NCI-H69 (cell line): ENCODE measurements around the gene GOLT1A.

ENCODE experiments used
- DNase-seq: peaks from one replicate; lab custom pipeline; 2025; lab: John Stamatoyannopoulos, UW

Gene GOLT1A

GRCh38 chr1:204217648-204218000, 3.8 kb upstream of the GOLT1A start:
- DNase-seq: no peak

GRCh38 chr1:204216880-204217647, 3.3 kb upstream of the GOLT1A start:
- no peak for DNase-seq

GRCh38 chr1:204216236-204216635, 2.4 kb upstream of the GOLT1A start:
- DNase-seq: no peak

- no peak for DNase-seq
Measured at GRCh38 chr1:204212715-204213114, 1.1 kb downstream of the GOLT1A start.

GRCh38 chr1:204211046-204211445, 2.7 kb downstream of the GOLT1A start:
- DNase-seq: no peak

GRCh38 chr1:204207136-204207616, 6.6 kb downstream of the GOLT1A start:
- peak; percentile 63 for DNase-seq

GRCh38 chr1:204206121-204206520, 7.7 kb downstream of the GOLT1A start:
- no peak for DNase-seq

GRCh38 chr1:204205486-204205885, 8.3 kb downstream of the GOLT1A start:
- DNase-seq: no peak

GRCh38 chr1:204204944-204205343, 8.8 kb downstream of the GOLT1A start:
- DNase-seq: no peak

- no peak for DNase-seq
Measured at GRCh38 chr1:204203206-204203767, 10.5 kb downstream of the GOLT1A start.

- no peak for DNase-seq
Measured at GRCh38 chr1:204202481-204202880, 11.3 kb downstream of the GOLT1A start.

GRCh38 chr1:204201348-204202040, 12.3 kb downstream of the GOLT1A start:
- DNase-seq: no peak

GRCh38 chr1:204199579-204199978, 14.2 kb downstream of the GOLT1A start:
- no peak for DNase-seq

- no peak for DNase-seq
Measured at GRCh38 chr1:204198348-204199340, 15.1 kb downstream of the GOLT1A start.

- no peak for DNase-seq
Measured at GRCh38 chr1:204197068-204197467, 16.7 kb downstream of the GOLT1A start.

- DNase-seq: no peak
Measured at GRCh38 chr1:204196068-204196795, 17.6 kb downstream of the GOLT1A start, which contains the start of gene KISS1. Gene KISS1 (minus strand): TSS chr1:204196491. CDS start chr1:204192876, 3,615 bp downstream.

GRCh38 chr1:204194771-204195170, 19.0 kb downstream of the GOLT1A start:
- no peak for DNase-seq

GRCh38 chr1:204194080-204194479, 19.7 kb downstream of the GOLT1A start:
- no peak for DNase-seq

- DNase-seq: no peak
Measured at GRCh38 chr1:204192589-204193352, 21.0 kb downstream of the GOLT1A start.

- no peak for DNase-seq
Measured at GRCh38 chr1:204192046-204192445, 21.7 kb downstream of the GOLT1A start.
